Inflammatory macrophage (primary cell): ENCODE data around the gene IL21R.
"Not testable (repeated sequence)": the region's sequence is repeated elsewhere in the genome, so short reads cannot be mapped to it uniquely, and the experiment has no call there.

Experiments used
- DNase-seq, 2 donors: peaks; one replicate each; pipeline ENCODE4 v3.0.0-alpha.2; 2020 to 2022

The IL21R gene

GRCh38 chr16:27446721-27447120 lies 44.7 kb downstream of the IL21R start:
- no peak for DNase-seq

- no peak for DNase-seq
Observed at GRCh38 chr16:27447301-27447700, 45.3 kb downstream of the IL21R start.

- no peak for DNase-seq
Observed at GRCh38 chr16:27448532-27449433, 46.8 kb downstream of the IL21R start.

GRCh38 chr16:27449434-27450195 lies 47.6 kb downstream of the IL21R start:
- no peak for DNase-seq

GRCh38 chr16:27450196-27450549 lies 48.2 kb downstream of the IL21R start:
- no peak for DNase-seq

- no peak for DNase-seq
Observed at GRCh38 chr16:27452569-27453493, 50.9 kb downstream of the IL21R start.

GRCh38 chr16:27453494-27453825 lies 51.5 kb downstream of the IL21R start:
- no peak for DNase-seq

GRCh38 chr16:27455700-27456099 lies 53.7 kb downstream of the IL21R start:
- DNase-seq = no peak

GRCh38 chr16:27457605-27457900 lies 55.6 kb downstream of the IL21R start:
- not testable (repeated sequence) for DNase-seq

- DNase-seq = no peak
Observed at GRCh38 chr16:27458258-27458657, 56.3 kb downstream of the IL21R start.

GRCh38 chr16:27458987-27459688 lies 57.2 kb downstream of the IL21R start:
- DNase-seq = no peak

GRCh38 chr16:27460213-27460612 lies 58.2 kb downstream of the IL21R start:
- no peak for DNase-seq

- no peak for DNase-seq
Observed at GRCh38 chr16:27460663-27461482, 58.9 kb downstream of the IL21R start.

GRCh38 chr16:27461483-27462171 lies 59.7 kb downstream of the IL21R start:
- DNase-seq = no peak

- DNase-seq = no peak
Observed at GRCh38 chr16:27462200-27462845, 60.3 kb downstream of the IL21R start.

GRCh38 chr16:27462846-27463682 lies 61.1 kb downstream of the IL21R start:
- DNase-seq = no peak

GRCh38 chr16:27463741-27464591 lies 62.0 kb downstream of the IL21R start:
- no peak for DNase-seq
